Trophoblast cell (in vitro differentiated cells and primary cell): Measurements from ENCODE around the gene CEP104.

ENCODE experiments used
- DNase-seq, 2 donors: peaks; one replicate each; pipeline ENCODE4 v3.0.0-alpha.2; 2016
- H2AFZ ChIP-seq: 2 replicates; pipeline ENCODE4 v1.6.1; 2013; ENCODE audit warnings: low read length, moderate library complexity, mild to moderate bottlenecking; ENCODE audit not compliant: insufficient read depth, poor library complexity
- H2AK5ac ChIP-seq: 2 replicates; pipeline ENCODE4 v1.6.1; 2013; ENCODE audit warnings: mild to moderate bottlenecking, low read length
- H2BK120ac ChIP-seq: 2 replicates; pipeline ENCODE4 v1.6.1; 2013; ENCODE audit warnings: low read length, mild to moderate bottlenecking, moderate library complexity; ENCODE audit not compliant: insufficient read depth, poor library complexity
- H2BK12ac ChIP-seq: 2 replicates; pipeline ENCODE4 v1.6.1; 2013; ENCODE audit warnings: mild to moderate bottlenecking, low read length, moderate library complexity
- H2BK5ac ChIP-seq: 2 replicates; pipeline ENCODE4 v1.6.1; 2013; ENCODE audit warnings: low read length, low read depth, moderate library complexity, mild to moderate bottlenecking; ENCODE audit not compliant: poor library complexity
- H3K14ac ChIP-seq: 2 replicates; pipeline ENCODE4 v1.6.1; 2013; ENCODE audit warnings: mild to moderate bottlenecking, low read length
- H3K18ac ChIP-seq: 2 replicates; pipeline ENCODE4 v1.6.1; 2013; ENCODE audit warnings: mild to moderate bottlenecking, low read length
- H3K23ac ChIP-seq: 2 replicates; pipeline ENCODE4 v1.6.1; 2013; ENCODE audit warnings: low read length
- H3K27ac ChIP-seq: 2 replicates; pipeline ENCODE4 v1.5.1; 2013; ENCODE audit warnings: low read depth, mild to moderate bottlenecking, inconsistent platforms, low read length, moderate library complexity
- H3K27me3 ChIP-seq: 2 replicates; pipeline ENCODE4 v1.6.1; 2013; ENCODE audit warnings: inconsistent platforms, mild to moderate bottlenecking, low read length, moderate library complexity; ENCODE audit not compliant: insufficient read depth
- H3K36me3 ChIP-seq, 2 experiments: 1 replicate in 1 of 2; 2 replicates in 1 of 2; pipeline ENCODE4 v1.6.1; 2013; ENCODE audit warnings: low read length in 2 of 2, mild to moderate bottlenecking in 2 of 2, moderate library complexity in 1 of 2; ENCODE audit not compliant: insufficient read depth in 2 of 2, control insufficient read depth in 1 of 2
- H3K4ac ChIP-seq: 2 replicates; pipeline ENCODE4 v1.6.1; 2013; ENCODE audit warnings: low read depth, mild to moderate bottlenecking, low read length, moderate library complexity
- H3K4me1 ChIP-seq, 2 experiments: 1 replicate in 1 of 2; 2 replicates in 1 of 2; pipeline ENCODE4 v1.6.1; 2013; ENCODE audit warnings: low read length in 2 of 2, mild to moderate bottlenecking in 2 of 2, moderate library complexity in 1 of 2; ENCODE audit not compliant: insufficient read depth in 2 of 2, control insufficient read depth in 1 of 2
- H3K4me2 ChIP-seq: 2 replicates; pipeline ENCODE4 v1.6.1; 2013; ENCODE audit warnings: inconsistent platforms, mild to moderate bottlenecking, low read length, moderate library complexity
- H3K4me3 ChIP-seq: 2 replicates; pipeline ENCODE4 v1.5.1; 2013; ENCODE audit warnings: mild to moderate bottlenecking, low read depth, low read length, inconsistent platforms
- H3K79me1 ChIP-seq: one replicate; pipeline ENCODE4 v1.6.1; 2013; ENCODE audit warnings: low read length
- H3K79me2 ChIP-seq: 2 replicates; pipeline ENCODE4 v1.6.1; 2013; ENCODE audit warnings: low read length, mild to moderate bottlenecking; ENCODE audit not compliant: control insufficient read depth, insufficient read depth, poor library complexity
- H3K9ac ChIP-seq: 2 replicates; pipeline ENCODE4 v1.6.1; 2013; ENCODE audit warnings: mild to moderate bottlenecking, low read length
- H3K9me3 ChIP-seq: 2 replicates; pipeline ENCODE4 v1.6.1; 2013; ENCODE audit warnings: low read depth, mild to moderate bottlenecking, control low read depth, inconsistent platforms, low read length; ENCODE audit not compliant: insufficient read depth
- H4K12ac ChIP-seq: 2 replicates; pipeline ENCODE4 v1.6.1; 2013; ENCODE audit warnings: low read depth, mild to moderate bottlenecking, low read length, moderate library complexity
- H4K8ac ChIP-seq: 2 replicates; pipeline ENCODE4 v1.6.1; 2013; ENCODE audit warnings: low read depth, mild to moderate bottlenecking, low read length, moderate library complexity
- H4K91ac ChIP-seq: one replicate; pipeline ENCODE4 v1.6.1; 2013; ENCODE audit warnings: low read depth, mild to moderate bottlenecking, low read length, moderate library complexity
- WGBS: extraction: QIAGEN DNeasy Blood & Tissue Kit; methylation state at CpG from one replicate; pipeline ENCODE4 v1.1.7; 2013; ENCODE audit warnings: missing lambda C conversion rate; ENCODE audit not compliant: insufficient read length, insufficient coverage; ENCODE audit errors: extremely low coverage; 5-methylcytosine and 5-hydroxymethylcytosine counted together

CEP104 gene

GRCh38 chr1:3898994-3899753 lies 42.2 kb upstream of the CEP104 start:
- Histone ChIP-seq H2BK5ac (peak overlapping the region; percentile 90), H3K9me3 (no peaks in the 10 kb centered on the region), H3K79me1 (peaks cover 16% of the 10 kb centered on the region), H4K91ac (peak overlapping the region; percentile 95), H3K14ac (peak overlapping the region; percentile 90), H4K8ac (peak overlapping the region; percentile 96), H3K4ac (peak overlapping the region; percentile 90), H3K4me3 (peak overlapping the region; percentile 93), H3K79me2 (peaks cover 17% of the 10 kb centered on the region), H2BK12ac (no peak overlapping the region), H3K27me3 (no peaks in the 10 kb centered on the region), H2AFZ (peak overlapping the region; percentile 38), H4K12ac (peak overlapping the region; percentile 90), H3K36me3 (peaks cover 11 to 12% of the 10 kb centered on the region in 2 experiments), H3K4me2 (peak overlapping the region; percentile 75), H3K27ac (no peak overlapping the region), H3K9ac (peak overlapping the region; percentile 98), H3K18ac (peak overlapping the region; percentile 95), H2BK120ac (peak overlapping the region; percentile 75), H3K4me1 (peaks cover 10 to 15% of the 10 kb centered on the region in 2 experiments), H3K23ac (no peak overlapping the region), H2AK5ac (peak overlapping the region; percentile 72)
- DNase-seq = no peak
- no CpG with 5 or more reads among the region's 10 CpGs for WGBS

DNA sequence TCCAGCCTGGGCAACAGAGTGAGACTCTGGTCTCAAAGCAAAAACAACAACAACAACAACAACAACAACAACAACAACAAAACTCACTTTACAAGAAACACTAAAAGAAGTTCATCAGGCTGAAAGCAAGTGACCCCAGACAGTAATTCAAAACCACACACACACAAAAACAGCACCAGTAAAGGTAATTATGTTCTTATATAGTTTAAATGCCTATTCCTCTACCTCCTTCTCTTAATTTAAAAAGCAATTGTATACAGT lies 41.4 kb upstream of the CEP104 start:
- Histone ChIP-seq H3K4me3 (no peak overlapping the region), H3K27me3 (no peaks in the 10 kb centered on the region)

DNA sequence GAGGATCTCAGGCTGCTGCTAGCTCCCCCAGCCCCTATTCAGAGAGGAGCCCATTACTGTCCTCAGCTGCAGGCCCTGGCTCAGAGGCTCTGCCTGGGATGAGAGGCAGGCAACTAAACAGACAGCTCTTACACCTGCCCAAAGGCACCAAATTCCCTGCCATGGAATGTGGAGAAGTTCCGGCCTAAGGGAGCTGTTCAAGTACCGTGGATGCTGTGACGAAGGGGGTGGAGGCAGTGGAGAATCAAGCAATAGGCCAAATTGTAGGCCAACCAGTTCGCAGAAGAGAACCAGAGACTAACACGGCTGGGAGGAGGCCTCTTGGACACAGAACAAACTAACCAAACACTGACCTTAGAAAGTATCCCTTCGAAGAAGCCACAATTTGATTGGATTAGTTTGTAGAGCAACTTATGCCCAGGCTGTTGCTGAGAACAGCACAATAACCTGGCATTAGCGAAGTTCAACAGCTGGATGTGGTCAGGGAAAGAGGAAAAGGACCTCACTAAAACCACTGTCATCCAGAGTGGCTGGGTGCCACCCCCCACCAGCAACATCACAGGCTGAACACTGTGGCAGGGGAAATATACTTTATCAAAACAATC lies 39.5 kb upstream of the CEP104 start:
- Histone ChIP-seq H3K9ac (no peak overlapping the region), H3K27ac (no peak overlapping the region), H3K27me3 (no peaks in the 10 kb centered on the region), H4K12ac (no peak overlapping the region), H3K18ac (no peak overlapping the region), H3K79me1 (peaks cover 16% of the 10 kb centered on the region), H2BK12ac (no peak overlapping the region), H2AK5ac (no peak overlapping the region), H3K4me1 (peaks cover 10 to 15% of the 10 kb centered on the region in 2 experiments), H2BK5ac (no peak overlapping the region), H4K8ac (no peak overlapping the region), H2BK120ac (no peak overlapping the region), H3K4ac (peak overlapping the region; percentile 61), H3K79me2 (peaks cover 17% of the 10 kb centered on the region), H3K36me3 (peaks cover 16 to 18% of the 10 kb centered on the region in 2 experiments), H3K9me3 (no peaks in the 10 kb centered on the region), H3K4me2 (no peak overlapping the region), H3K4me3 (no peak overlapping the region), H3K14ac (no peak overlapping the region), H2AFZ (no peak overlapping the region), H4K91ac (no peak overlapping the region), H3K23ac (no peak overlapping the region)
- DNase-seq = peak; percentile 36 to 65
- WGBS = no CpG with 5 or more reads among the region's 7 CpGs

More for the DNA sequence above, 41.4 kb upstream of the CEP104 start:
- Histone ChIP-seq H4K91ac (no peak overlapping the region), H4K8ac (no peak overlapping the region), H3K79me1 (peaks cover 16% of the 10 kb centered on the region), H3K36me3 (peaks cover 11 to 12% of the 10 kb centered on the region in 2 experiments), H2AK5ac (no peak overlapping the region), H3K9me3 (no peaks in the 10 kb centered on the region), H3K27ac (no peak overlapping the region), H3K9ac (no peak overlapping the region), H2BK5ac (no peak overlapping the region), H2BK120ac (no peak overlapping the region), H3K23ac (no peak overlapping the region), H2AFZ (no peak overlapping the region), H3K4ac (peak overlapping the region; percentile 61), H3K4me1 (peaks cover 10 to 15% of the 10 kb centered on the region in 2 experiments), H2BK12ac (no peak overlapping the region), H4K12ac (no peak overlapping the region), H3K18ac (no peak overlapping the region), H3K4me2 (no peak overlapping the region), H3K79me2 (peaks cover 17% of the 10 kb centered on the region), H3K14ac (no peak overlapping the region)
- DNase-seq = no peak

DNA sequence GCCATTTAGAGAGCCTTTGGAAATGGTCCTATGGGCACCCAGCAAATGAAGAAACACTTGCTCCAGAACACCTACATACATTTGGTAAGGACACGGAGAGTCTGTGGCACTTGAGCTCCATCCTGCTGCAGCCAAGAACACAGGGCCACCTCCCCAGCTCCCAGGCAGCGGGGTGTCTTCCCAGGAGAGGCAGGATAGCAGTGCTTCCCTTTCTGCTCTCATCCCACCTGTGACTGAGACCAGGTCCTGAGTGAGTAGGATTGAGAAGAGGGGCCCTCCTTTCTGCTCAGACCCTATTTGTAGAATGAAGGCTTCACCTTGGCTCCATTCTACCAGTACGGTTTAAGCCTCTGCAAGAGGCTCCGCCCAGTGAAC lies 38.9 kb upstream of the CEP104 start:
- Histone ChIP-seq H2BK5ac (no peak overlapping the region), H2BK120ac (no peak overlapping the region), H3K4me1 (peaks cover 10 to 15% of the 10 kb centered on the region in 2 experiments), H3K4me3 (no peak overlapping the region), H4K8ac (no peak overlapping the region), H3K27me3 (no peaks in the 10 kb centered on the region), H3K36me3 (peaks cover 18 to 23% of the 10 kb centered on the region in 2 experiments), H2AFZ (no peak overlapping the region), H2AK5ac (no peak overlapping the region), H2BK12ac (no peak overlapping the region), H3K23ac (no peak overlapping the region), H3K4me2 (no peak overlapping the region), H3K79me2 (peaks cover 16% of the 10 kb centered on the region), H3K79me1 (peaks cover 14% of the 10 kb centered on the region), H3K9ac (no peak overlapping the region), H3K4ac (peak overlapping the region; percentile 61), H4K91ac (no peak overlapping the region), H3K27ac (no peak overlapping the region), H3K9me3 (no peaks in the 10 kb centered on the region), H3K18ac (peak overlapping the region; percentile 11), H4K12ac (no peak overlapping the region), H3K14ac (no peak overlapping the region)
- WGBS = no CpG with 5 or more reads among the region's 4 CpGs
- no peak for DNase-seq
